ENCODE results near the gene PDZD7.
"Not testable (repeated sequence)": the region's sequence is repeated elsewhere in the genome, so short reads cannot be mapped to it uniquely, and the experiment has no call there.

Gene PDZD7

DNA sequence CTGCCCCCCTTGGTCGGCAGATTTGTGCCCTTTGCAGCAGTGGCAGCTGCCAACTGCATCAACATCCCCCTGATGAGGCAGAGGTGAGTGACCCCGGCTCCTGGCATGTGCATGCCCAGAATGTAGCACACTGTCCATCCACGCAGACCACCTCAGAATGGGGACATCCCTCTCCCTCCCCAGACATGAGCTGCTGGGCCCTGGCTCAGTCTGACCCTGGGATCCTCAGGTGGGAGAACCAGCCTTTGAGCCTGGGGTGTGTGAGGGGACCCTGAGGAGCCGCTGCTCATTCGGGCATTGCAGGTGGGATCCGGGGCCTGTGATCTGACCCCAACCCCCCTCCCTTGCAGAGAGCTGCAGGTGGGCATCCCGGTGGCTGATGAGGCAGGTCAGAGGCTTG, 5.8 kb upstream of the PDZD7 start:
- no peak for DNase-seq

DNA sequence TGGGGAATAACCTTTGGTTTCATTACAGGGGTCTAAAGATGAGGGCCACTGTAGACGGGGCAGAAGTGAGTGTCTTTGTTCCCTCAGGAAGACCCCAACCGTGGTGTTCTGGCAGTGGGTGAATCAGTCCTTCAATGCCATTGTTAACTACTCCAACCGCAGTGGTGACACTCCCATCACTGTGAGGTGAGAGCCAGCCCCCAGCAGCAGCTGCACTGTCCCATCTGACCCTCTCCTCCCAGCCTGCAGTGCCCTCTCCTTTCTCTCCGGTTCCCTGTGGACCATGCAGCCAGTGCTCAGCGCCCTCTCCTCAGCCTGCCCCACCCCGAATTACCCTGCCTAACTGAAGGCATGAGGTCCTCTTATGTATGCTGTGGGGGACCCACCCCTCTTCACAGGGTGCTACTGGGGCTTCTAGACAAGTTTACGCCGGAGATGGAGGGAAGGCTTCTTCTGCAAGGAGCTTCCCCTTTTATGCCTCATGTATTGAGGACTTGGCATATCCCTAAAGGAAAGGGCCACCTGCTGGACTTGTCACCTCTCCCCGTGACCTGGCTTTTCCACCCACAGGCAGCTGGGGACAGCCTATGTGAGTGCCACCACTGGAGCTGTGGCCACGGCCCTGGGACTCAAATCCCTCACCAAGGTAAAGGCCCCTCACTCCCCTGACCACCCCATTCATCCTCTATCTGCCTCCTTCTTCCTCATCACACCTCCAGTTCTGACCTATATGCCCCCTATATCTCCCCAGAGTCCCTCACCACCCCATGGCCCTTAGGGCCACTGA, 5.2 kb upstream of the PDZD7 start:
- DNase-seq: no peak

- no peak for DNase-seq
These were observed 4.4 kb upstream of the PDZD7 start for GRCh38 chr10:101035314-101035713.

- DNase-seq: not testable (repeated sequence)
These were observed 3.5 kb upstream of the PDZD7 start for GRCh38 chr10:101034404-101034803.

DNA sequence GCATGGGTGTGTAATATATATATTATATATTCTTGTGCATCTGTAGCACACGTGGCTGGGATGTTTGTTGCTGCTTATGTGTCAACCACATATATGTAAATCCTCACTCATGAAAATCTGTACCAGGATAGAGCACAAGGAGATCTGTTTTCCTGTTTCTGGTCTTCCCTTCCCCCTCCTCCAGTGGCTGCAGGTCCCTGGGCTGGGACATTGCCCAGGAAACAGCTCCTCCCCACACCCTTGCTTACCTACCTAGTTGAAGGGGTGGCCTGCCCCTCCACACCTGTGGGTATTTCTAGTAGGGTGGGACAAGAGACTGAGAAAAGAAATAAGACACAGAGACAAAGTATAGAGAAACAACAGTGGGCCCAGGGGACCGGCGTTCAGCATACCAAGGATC, 2.3 kb upstream of the PDZD7 start:
- no peak for DNase-seq

DNA sequence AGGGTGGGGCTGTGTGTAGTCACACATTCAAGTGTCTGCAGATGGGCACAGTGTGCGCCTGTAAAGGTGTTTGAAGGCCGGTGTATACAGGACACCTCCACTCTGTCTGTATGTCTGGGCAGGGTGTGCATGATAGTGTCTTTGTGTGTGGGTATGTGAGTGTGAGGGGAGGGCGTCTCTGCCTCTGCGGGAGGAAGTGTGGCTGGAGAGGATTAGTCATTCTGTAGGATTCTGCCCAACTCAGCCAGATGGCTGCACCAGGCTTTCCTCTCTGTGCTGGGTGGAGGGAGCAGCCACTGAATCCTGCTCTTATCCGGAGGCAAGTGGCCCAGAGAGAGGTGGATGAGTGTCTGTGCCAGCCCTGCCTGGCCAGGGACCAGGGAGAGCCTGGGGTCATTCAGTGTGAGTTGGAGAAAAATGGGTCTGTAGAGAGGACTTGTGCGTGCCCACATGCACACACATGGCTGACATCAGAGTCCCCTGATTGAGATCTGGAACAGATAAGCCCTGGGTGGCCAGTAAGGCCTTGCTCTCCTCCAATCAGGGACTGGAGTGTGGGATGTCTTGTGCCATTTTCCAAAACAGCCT, 1.8 kb upstream of the PDZD7 start:
- peak; percentile 65 for DNase-seq

GRCh38 chr10:101031796-101032636, 1.1 kb upstream of the PDZD7 start:
- peak; percentile 18 for DNase-seq

- DNase-seq: no peak
These were observed 317 bp downstream of the PDZD7 start for GRCh38 chr10:101030496-101031127.

DNA sequence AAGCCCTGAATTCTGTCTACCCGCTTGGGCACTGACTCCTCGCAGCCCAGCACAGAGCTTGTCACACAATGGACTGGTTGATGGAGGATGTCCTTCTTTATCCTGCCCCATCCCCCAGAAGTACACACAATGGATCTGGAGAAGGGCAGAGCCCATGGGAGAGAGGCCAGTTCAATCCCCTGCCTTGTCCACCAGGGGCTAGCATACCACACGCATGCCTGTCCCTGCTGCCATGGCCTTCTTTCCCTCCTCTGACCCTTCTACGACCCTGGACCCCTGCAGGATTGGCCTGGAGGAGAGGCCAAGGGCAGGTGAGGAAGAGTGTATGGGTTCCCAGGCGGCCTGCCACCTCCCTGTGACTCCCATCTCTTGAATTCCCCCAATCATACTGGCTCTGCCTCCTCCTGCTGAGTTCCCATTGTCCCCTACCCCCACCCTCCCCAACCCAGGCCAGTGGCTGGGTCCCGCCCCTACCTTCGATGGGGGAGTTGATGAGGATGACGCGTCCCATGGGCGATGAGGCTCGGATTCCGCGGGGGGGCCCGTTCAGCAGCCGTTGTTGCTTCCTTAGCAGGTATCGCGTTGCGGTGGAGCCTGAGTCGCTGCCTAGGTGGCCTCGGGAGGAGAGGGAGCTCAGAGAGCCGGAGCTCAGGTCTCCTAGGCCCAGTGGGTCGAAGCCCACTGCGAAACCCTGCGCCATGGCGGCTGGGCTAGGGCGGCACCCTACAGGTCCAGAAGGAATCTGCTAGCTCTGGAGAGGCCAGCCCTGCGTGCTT, 1.2 kb downstream of the PDZD7 start:
- DNase-seq: no peak

DNA sequence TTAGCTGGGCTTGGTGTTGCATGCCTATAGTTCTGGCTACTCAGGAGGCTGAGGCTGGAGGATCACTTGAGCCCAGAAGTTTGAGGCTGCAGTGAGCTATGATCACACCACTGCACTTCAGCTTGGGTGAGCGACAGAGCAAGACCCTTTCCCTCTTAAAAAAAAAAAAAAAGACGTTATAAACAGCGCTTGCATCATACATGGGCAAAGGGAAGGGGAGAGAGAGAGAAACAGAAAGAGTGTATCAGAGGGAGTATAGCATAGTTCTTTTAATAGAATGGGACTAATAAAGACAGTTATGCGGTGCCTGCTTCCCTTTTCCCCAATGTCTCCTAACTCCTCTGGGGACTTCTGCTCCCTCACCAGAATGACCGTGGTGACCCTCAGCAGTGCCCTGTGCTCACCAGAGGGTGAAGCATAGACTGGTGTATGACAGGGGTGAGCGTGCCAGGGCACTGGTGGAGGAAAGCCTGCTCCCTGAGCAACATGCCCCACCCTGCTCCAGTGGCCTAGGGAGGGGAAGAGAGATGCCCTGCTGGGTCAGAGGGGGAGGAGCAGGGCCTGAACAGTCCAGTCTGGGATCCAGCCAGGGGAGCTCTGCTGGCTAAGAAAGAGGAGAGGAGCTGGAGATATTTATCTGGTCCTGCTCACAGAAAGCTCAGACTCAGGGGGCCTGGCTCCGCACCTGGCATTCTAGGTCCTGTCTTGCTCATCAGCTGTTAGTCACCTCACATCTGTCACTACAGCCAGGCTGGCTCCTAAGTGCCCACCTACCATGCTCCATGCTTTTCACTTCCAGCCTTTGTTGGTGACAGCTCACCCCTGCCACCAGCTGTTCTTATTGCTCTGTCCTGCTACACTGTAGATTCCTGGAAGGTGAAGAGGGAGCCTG, 2.2 kb downstream of the PDZD7 start:
- no peak for DNase-seq

- DNase-seq: no peak
These were observed 3.7 kb downstream of the PDZD7 start for GRCh38 chr10:101027106-101027720.

GRCh38 chr10:101022967-101023705, 7.8 kb downstream of the PDZD7 start:
- DNase-seq: no peak

DNA sequence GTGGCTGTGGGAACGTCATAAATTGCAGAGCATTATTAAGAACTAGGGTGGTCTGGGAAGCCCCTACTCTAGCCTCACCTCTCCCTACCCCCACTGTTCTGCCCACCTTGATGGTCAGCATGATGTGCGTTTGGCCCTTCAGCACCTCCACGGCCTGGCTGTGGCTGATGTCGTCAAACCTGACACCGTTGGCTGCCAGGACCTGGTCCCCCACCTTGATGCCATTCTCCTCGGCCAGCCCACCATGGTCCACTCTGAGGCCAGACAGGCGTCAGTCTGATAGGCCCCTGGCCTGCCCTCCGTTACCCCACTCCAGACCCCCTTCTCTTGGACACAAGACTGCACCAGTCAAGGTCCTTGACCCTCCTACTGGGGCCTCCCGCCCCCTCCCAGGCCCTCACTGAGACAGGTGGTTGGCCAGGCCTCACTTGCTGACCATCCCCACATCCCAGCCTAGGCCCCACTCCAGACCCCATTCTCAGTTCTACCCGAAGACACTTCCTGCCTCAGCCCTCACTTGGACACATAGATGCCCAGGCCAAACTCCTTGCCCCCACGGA, 9.2 kb downstream of the PDZD7 start:
- DNase-seq: no peak

- no peak for DNase-seq
These were observed 9.7 kb downstream of the PDZD7 start for GRCh38 chr10:101021239-101021638.

DNA sequence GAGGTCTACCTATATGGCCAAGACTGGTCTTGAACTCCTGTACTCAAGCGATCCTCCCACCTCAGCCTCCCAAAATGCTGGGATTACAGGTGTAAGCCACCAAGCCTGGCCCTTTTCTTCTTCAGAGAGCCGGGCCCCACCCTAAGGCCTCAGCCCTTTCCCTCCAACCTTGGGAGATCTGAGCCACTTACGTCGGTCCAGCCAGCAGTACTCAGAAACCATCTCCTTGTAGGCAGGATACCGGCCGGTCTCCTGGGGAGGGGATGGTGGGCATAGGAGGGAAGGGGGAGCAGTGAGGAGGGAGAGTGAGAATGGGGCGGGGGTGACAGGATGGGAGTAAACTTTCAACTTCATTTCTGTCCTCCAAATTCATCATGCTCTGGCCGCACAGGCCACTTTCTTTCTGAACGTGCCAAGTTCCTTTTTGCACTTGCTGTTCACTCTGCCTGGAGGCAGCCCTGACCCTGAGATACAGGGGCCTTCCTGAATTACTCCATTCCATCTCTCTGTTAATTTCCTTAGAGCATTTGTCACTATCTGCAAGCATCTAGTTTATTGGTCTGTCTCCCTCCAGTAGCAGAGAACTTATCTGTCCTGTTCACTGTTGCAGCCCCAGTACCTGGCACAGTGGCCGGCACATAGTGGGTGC, 10.4 kb downstream of the PDZD7 start:
- no peak for DNase-seq

DNA sequence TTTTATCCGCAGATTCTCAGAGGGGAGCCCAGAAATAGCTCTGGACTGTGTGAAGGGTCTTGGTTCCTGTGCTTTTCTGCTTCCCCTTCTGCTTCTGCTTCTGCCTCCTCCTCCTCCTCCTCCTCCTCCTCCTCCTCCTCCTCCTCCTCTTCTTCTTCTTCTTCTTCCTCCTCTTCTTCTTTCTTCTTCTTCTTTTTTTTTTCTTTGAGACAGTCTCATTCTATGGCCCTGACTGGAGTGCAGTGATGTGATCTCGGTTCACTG, 11.6 kb downstream of the PDZD7 start:
- DNase-seq: no peak

- peak; percentile 72 for DNase-seq
These were observed 12.1 kb downstream of the PDZD7 start for GRCh38 chr10:101018600-101019439.

GRCh38 chr10:101018118-101018599, 12.8 kb downstream of the PDZD7 start:
- DNase-seq: no peak

DNA sequence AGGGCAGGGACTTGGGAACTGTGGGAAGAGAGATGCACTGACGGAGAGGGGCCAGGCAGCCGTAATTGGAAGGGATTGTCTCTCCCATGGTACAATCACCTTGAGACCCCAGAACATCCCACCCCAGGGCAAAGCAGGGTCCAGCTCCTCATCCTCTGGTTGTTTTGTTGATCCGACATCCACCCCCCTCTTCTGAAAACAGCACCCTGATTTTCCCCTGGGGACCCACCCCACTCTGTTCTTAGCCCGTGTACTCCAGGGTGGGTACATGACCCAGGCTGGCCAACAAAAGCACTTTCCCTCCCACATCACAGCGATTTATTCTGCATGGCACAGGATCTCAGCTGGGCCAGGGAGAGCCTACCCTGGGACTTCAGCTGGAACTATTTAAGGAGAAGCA, 14.1 kb downstream of the PDZD7 start:
- DNase-seq: no peak
